Stimulated activated CD4-positive, alpha-beta T cell treated with anti-CD3 and anti-CD28 coated beads, Interleukin-4, amount 100 ng/mL, for 48 hours (primary cell): ENCODE results near the gene NAV2.

Source experiments
- DNase-seq, 2 donors: peaks; one replicate each; pipeline ENCODE4 v3.0.0-alpha.2; 2020; ENCODE audit warnings: low read depth in 2 of 2

Gene NAV2

GRCh38 chr11:19805827-19806226 is 93.2 kb downstream of the NAV2 start:
- no peak for DNase-seq

DNA sequence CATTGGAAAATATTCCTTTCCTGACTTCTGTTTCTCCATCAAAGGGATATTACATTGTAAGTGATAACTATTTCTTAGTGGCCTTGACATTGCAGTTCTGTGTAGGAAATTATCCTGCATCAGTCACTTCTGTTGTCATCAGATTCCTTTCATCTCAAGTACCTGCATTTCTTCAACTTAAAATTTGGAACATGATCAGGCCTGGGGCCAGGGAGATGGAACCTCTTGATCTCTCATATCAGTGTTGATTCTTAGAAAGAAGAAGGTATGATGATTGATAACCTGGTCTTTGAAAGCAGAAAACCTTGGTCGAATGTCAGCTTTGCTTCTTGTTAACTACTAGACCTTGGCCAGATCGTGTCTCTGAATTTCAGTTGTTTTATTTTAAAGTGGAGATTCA is 93.6 kb downstream of the NAV2 start:
- no peak for DNase-seq

DNA sequence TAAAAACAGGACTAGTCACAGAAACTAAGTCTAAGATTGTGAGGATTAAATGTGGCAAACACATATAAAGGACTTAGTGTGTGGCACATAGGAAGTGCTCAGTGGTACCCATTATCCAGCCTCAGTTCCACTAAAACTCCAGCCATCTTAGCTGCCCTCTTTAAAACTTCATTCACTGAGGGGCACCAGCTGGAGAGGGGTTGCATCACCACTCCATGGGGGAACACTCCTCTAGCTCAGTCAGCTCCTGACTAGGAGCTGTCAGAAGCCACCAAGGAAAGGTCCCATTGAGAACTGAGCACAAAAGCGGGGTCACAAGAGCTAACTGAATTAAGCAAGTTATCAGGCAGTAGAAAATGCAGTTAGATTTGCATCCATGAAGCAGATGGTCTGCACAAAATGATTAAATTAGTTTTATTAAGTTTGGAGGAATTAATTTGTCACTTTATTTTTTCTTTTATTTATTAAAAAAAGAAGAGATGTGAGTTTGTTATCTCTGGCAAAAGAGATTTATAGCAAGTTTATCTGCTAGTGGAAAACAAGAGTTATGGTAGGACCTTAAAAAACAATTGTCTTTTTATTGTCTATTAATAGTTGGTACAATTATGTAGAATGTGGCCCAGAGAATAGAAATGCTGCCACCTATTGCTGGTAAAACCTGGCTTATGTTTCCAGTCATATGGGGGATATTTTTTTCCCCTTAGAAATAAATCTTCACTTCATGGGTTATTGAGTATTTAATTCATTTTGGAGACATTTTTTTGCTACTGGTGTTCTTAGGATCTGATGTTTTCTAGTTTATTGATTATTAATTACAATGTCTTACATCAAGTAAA is 95.7 kb downstream of the NAV2 start:
- DNase-seq, result no peak

DNA sequence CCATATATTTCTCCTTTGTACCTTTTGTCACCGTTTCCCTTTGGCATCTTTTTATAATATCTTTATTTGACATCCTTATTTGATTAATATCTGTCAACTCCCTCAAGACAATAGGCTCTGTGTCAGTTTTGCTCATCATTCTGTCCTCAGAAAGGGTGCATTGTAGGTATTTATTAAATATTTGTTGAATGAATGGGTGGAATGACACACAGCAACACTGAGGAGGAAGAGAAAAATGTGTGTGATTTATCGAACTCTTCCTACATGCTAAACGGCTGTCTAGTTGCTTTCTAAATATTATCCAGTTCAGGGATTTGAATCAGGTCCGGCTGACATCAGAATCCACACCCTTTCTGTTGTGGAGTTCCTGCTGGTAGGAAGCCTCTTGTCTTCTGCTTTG is 98.2 kb downstream of the NAV2 start:
- DNase-seq, result no peak

- no peak for DNase-seq
These were observed 98.7 kb downstream of the NAV2 start for GRCh38 chr11:19811380-19811779.

- no peak for DNase-seq
These were observed 99.5 kb downstream of the NAV2 start for GRCh38 chr11:19812096-19812495.

DNA sequence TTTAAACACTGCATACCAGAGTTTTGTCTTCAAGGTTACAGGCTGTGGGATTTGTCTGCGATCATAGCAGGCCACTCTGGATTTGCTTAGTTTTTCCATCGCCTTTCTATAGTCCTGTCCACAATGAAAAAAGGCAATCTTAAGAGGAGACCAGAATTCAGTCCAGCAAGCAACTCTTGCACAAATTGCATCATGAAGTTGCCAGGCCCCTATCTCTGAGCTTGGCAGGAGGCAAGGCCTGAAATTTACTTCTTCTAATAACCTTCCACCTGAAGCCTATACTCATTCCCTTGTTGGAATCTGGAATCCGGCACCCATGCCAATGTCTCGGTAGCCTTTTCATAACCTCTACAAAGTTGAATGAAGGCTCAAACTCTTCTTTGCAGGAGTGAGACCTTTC is 100.1 kb downstream of the NAV2 start:
- no peak for DNase-seq

GRCh38 chr11:19813158-19813879 is 100.7 kb downstream of the NAV2 start:
- no peak for DNase-seq

DNA sequence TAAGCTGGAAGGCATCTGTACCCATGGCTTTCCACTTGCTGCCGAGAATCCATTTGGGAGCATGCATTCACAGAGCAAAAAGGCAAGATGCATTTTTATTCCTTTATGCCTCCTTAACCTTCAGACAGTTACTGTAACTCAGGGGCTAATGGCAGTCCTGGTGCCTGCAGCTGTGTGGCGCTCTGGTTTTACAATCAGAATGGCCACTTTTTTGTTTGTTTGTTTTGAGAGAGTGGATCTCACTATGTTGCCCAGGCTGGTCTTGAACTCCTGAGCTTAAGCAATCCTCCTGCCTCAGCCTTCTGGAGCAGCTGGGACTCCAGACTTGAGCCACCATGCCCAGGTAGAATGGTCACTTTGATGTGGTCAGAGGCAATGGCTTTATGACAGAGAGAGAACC is 101.8 kb downstream of the NAV2 start:
- no peak for DNase-seq

DNA sequence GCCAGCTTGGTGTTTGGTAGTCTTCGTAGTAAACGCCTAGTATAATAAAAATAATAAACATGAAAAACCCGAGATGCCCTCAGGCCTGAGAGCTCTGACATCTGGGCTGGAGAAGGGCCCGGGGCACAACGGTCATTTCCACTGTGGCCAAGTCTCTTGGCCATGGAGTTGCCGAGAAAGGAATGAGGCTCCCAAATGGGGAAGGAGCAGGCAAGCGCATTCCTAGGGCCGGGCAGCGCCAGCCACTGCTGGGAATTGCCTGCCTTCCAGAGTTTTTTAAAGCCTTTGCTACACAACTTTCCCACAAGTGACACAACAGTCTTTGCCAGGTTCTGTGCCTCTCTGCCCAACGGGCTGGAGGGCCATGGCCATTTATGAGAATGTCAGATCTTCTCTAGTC is 103.4 kb downstream of the NAV2 start:
- DNase-seq, result no peak

GRCh38 chr11:19816817-19817216 is 104.2 kb downstream of the NAV2 start:
- DNase-seq, result no peak

GRCh38 chr11:19817265-19817851 is 104.7 kb downstream of the NAV2 start:
- no peak for DNase-seq

GRCh38 chr11:19817870-19818269 is 105.2 kb downstream of the NAV2 start:
- DNase-seq, result no peak

DNA sequence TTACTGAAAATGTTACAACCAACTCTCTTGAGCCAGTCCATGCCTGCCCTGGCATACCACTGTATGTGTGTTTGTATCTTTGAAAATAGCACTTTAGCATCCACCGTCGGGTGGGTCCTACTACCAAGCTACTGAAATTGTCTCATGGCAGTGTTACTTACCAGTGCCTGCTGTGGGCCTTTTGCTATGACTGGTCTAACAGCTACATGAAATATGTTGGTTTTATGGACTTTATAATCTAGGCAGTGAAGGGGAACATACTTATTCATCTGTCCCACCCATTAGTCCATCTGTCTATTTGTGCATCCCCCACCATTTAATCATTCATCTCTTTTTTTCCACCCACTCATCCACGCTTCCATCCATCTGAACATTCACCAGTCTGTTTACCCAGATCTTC is 106.0 kb downstream of the NAV2 start:
- no peak for DNase-seq

GRCh38 chr11:19819148-19819547 is 106.5 kb downstream of the NAV2 start:
- no peak for DNase-seq

GRCh38 chr11:19820100-19820499 is 107.5 kb downstream of the NAV2 start:
- DNase-seq, result no peak

DNA sequence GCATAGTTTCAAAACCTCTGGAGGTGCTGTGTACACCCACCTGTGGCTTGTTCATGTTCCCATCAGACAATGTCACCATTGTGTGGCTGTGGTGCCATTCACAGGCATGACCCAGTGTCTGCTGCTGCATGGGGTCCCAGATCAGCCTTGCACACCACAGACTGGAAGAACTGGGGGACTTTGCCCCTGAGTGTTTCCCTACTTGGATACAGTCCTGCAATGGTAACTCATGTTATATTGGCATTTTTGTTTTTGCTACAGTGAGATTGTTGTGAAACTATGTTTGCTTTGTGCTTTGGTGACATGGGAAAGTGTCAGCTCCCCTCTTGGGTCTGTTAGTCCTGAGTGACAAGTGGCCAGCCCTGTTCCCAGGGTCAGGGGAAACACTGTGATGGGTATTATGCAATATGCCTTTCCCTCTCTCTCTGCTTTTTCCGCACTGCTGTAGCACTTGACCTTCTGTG is 108.8 kb downstream of the NAV2 start:
- DNase-seq, result no peak

GRCh38 chr11:19821993-19822392 is 109.4 kb downstream of the NAV2 start:
- no peak for DNase-seq

GRCh38 chr11:19822531-19822930 is 109.9 kb downstream of the NAV2 start:
- no peak for DNase-seq

DNA sequence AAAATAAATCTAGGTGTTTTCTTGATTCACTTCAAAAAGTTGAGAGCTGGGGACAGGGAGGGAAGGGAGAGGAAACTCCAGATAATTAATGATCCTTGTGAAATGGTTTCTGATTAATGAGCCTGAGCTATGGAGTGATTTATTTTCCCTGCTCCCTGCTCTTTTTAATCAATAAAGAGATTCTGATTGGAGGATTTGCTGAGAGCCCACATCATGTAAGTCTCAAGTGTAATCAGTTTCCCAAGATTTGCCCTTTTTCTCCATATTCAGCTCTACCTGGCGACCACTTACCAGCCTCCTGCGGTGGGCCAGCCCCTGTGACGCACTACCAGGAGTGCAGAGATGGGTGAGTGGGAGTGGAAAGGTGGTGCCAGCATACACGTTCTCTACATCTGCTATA is 114.0 kb downstream of the NAV2 start:
- DNase-seq, result no peak

GRCh38 chr11:19827399-19828135 is 114.9 kb downstream of the NAV2 start:
- DNase-seq, result no peak
